Measurements from ENCODE around the gene SLC25A42.

The SLC25A42 gene

GRCh38 chr19:19040417-19040816 is 23.4 kb upstream of the SLC25A42 start:
- TF ChIP-seq CTCF (IDR thresholded peaks at IDR 0.05; ENCODE audit: low read length), result no peak
- no peak for TF ChIP-seq EZH2phosphoT487 (IDR thresholded peaks at IDR 0.05; ENCODE audit: low read length)
- no peak for TF ChIP-seq EZH2 (optimal IDR thresholded peaks at IDR 0.05; ENCODE audit: low read depth, low read length)
- Histone ChIP-seq H3K27ac (ENCODE audit: low read length) (no peak overlapping the region), H3K9me2 (replicated peaks; ENCODE audit: insufficient read depth, low read length) (no peaks in the 10 kb centered on the region), H4K20me1 (ENCODE audit: insufficient read depth, low read length) (no peaks in the 10 kb centered on the region), H3K36me3 (replicated peaks; ENCODE audit: insufficient read depth, low read length) (no peaks in the 10 kb centered on the region), H3K9me3 (replicated peaks; ENCODE audit: insufficient read depth, low read length) (no peaks in the 10 kb centered on the region), H2AFZ (ENCODE audit: low read length) (no peak overlapping the region), H3F3A (ENCODE audit: insufficient read depth, low read length) (no peaks in the 10 kb centered on the region), H3K4me3 (ENCODE audit: low read length) (no peak overlapping the region), H3K4me1 (ENCODE audit: low read length) (no peaks in the 10 kb centered on the region), H3K4me2 (ENCODE audit: low read depth, low read length) (no peak overlapping the region), H3K9ac (ENCODE audit: low read length) (no peak overlapping the region), H3K27me3 (replicated peaks; ENCODE audit: insufficient read depth, low read length) (no peaks in the 10 kb centered on the region), H3K79me2 (ENCODE audit: low read length) (peaks cover 51% of the 10 kb centered on the region)
- DNase-seq, result no peak

- Histone ChIP-seq H3K9ac (ENCODE audit: low read length) (no peak overlapping the region), H2AFZ (ENCODE audit: low read length) (no peak overlapping the region), H3F3A (ENCODE audit: insufficient read depth, low read length) (no peaks in the 10 kb centered on the region), H3K4me1 (ENCODE audit: low read length) (no peaks in the 10 kb centered on the region), H3K4me2 (ENCODE audit: low read depth, low read length) (no peak overlapping the region), H3K4me3 (ENCODE audit: low read length) (no peak overlapping the region), H4K20me1 (ENCODE audit: insufficient read depth, low read length) (no peaks in the 10 kb centered on the region), H3K9me2 (replicated peaks; ENCODE audit: insufficient read depth, low read length) (no peaks in the 10 kb centered on the region), H3K27ac (ENCODE audit: low read length) (no peak overlapping the region), H3K27me3 (replicated peaks; ENCODE audit: insufficient read depth, low read length) (no peaks in the 10 kb centered on the region), H3K79me2 (ENCODE audit: low read length) (peaks cover 28% of the 10 kb centered on the region), H3K36me3 (replicated peaks; ENCODE audit: insufficient read depth, low read length) (no peaks in the 10 kb centered on the region), H3K9me3 (replicated peaks; ENCODE audit: insufficient read depth, low read length) (no peaks in the 10 kb centered on the region)
- no peak for DNase-seq
- TF ChIP-seq CTCF (IDR thresholded peaks at IDR 0.05; ENCODE audit: low read length) (no peak), EZH2 (optimal IDR thresholded peaks at IDR 0.05; ENCODE audit: low read depth, low read length) (no peak), EZH2phosphoT487 (IDR thresholded peaks at IDR 0.05; ENCODE audit: low read length) (no peak)
Measured at GRCh38 chr19:19042732-19043280, 21.0 kb upstream of the SLC25A42 start.

GRCh38 chr19:19043481-19043880 is 20.3 kb upstream of the SLC25A42 start:
- no peak for DNase-seq
- Histone ChIP-seq H3K36me3 (replicated peaks; ENCODE audit: insufficient read depth, low read length) (no peaks in the 10 kb centered on the region), H3K9me2 (replicated peaks; ENCODE audit: insufficient read depth, low read length) (no peaks in the 10 kb centered on the region), H3F3A (ENCODE audit: insufficient read depth, low read length) (no peaks in the 10 kb centered on the region), H3K27me3 (replicated peaks; ENCODE audit: insufficient read depth, low read length) (no peaks in the 10 kb centered on the region), H3K27ac (ENCODE audit: low read length) (no peak overlapping the region), H3K79me2 (ENCODE audit: low read length) (peaks cover 22% of the 10 kb centered on the region), H3K4me3 (ENCODE audit: low read length) (no peak overlapping the region), H2AFZ (ENCODE audit: low read length) (no peak overlapping the region), H3K9ac (ENCODE audit: low read length) (no peak overlapping the region), H4K20me1 (ENCODE audit: insufficient read depth, low read length) (no peaks in the 10 kb centered on the region), H3K9me3 (replicated peaks; ENCODE audit: insufficient read depth, low read length) (no peaks in the 10 kb centered on the region), H3K4me2 (ENCODE audit: low read depth, low read length) (no peak overlapping the region), H3K4me1 (ENCODE audit: low read length) (no peaks in the 10 kb centered on the region)
- TF ChIP-seq CTCF (IDR thresholded peaks at IDR 0.05; ENCODE audit: low read length), result no peak
- no peak for TF ChIP-seq EZH2phosphoT487 (IDR thresholded peaks at IDR 0.05; ENCODE audit: low read length)
- TF ChIP-seq EZH2 (optimal IDR thresholded peaks at IDR 0.05; ENCODE audit: low read depth, low read length), result no peak
